ENCODE data around the gene OR8D4. TPM values are rescaled to one million over a fixed set of nuclear protein-coding genes. Genes with fewer than 3 reads are reported as not detected.

The OR8D4 gene
- total and polyA plus RNA-seq, 10 of the 15 experiments (the other 5 are each of a cell fraction or from before 2014, with no cell fraction given): not detected

- no peak within 1 kb of the TSS for H3K27ac ChIP-seq (ENCODE audit: control insufficient read depth, insufficient read depth)
- H3K4me1 ChIP-seq (ENCODE audit: control insufficient read depth, insufficient read depth, low read length): no peaks in the 10 kb centered on the region
- ChIA-PET POLR2A (no interaction called here), CTCF (no interaction called here), SMC1A (ENCODE audit: uncharacterized antibody, unreplicated experiment) (no interaction called here), RAD21 (ENCODE audit: unreplicated experiment) (no interaction called here)
- WGBS (ENCODE audit: insufficient coverage, insufficient replicate concordance, low lambda C conversion rate, missing lambda C conversion rate): 14% methylated on average over 3 of the region's 3 CpGs
- no peaks in the 10 kb centered on the region; a peak in 1 of 4 replicates for H3K27me3 ChIP-seq (replicated peaks in 1 of 2; ENCODE audit: control insufficient read depth in 2 of 2, insufficient read depth in 2 of 2, low read length in 1 of 2)
- H3K4me2 ChIP-seq (ENCODE audit: control insufficient read depth, insufficient read depth): no peak within 1 kb of the TSS
- intact Hi-C loops (cut with micrococcal nuclease; ENCODE audit: unreplicated experiment) (no loop called here), in situ Hi-C loops (cut with MboI) (no loop called here)
- H3K4me3 ChIP-seq: no peak within 1 kb of the TSS
- ATAC-seq: no peak
- no peaks in the 10 kb centered on the region for H4K20me1 ChIP-seq (ENCODE audit: control insufficient read depth, insufficient read depth)
- H2AFZ ChIP-seq (ENCODE audit: control insufficient read depth, low read depth, low read length): no peak within 1 kb of the TSS
- no peak for FAIRE-seq
- no peak within 1 kb of the TSS for H3K9ac ChIP-seq (ENCODE audit: control insufficient read depth, insufficient read depth, low read length)
- no TSS peak for BruUV-seq (replicated peaks)
- H3K36me3 ChIP-seq (ENCODE audit: control insufficient read depth in 2 of 2, insufficient read depth in 2 of 2, low read length in 1 of 2): no peaks in the 10 kb centered on the region
- no peaks in the 10 kb centered on the region for H3K79me2 ChIP-seq (ENCODE audit: control insufficient read depth, insufficient read depth, low read length)
- DNase-seq (ENCODE audit: low read depth, low spot score): no peak
- TF ChIP-seq MYC (IDR thresholded peaks at IDR 0.05; ENCODE audit: insufficient read depth, insufficient read length, insufficient replicate concordance, low read length, severe bottlenecking): no peak
- TF ChIP-seq ASH2L (IDR thresholded peaks at IDR 0.05; ENCODE audit: borderline replicate concordance, low read depth): no peak
- no peak for TF ChIP-seq PKNOX1 (IDR thresholded peaks at IDR 0.05)
- TF ChIP-seq NFYA (IDR thresholded peaks at IDR 0.05; ENCODE audit: borderline replicate concordance, low read depth, low read length): no peak
- no peak for TF ChIP-seq NR2C1 (IDR thresholded peaks at IDR 0.05)
- no peak for TF ChIP-seq NR2F1 (conservative IDR thresholded peaks at IDR 0.05)
- TF ChIP-seq KLF5 (IDR thresholded peaks at IDR 0.05; ENCODE audit: partially characterized antibody): no peak
- TF ChIP-seq BMI1 (IDR thresholded peaks at IDR 0.05; ENCODE audit: borderline replicate concordance): no peak
- TF ChIP-seq CBX5 (IDR thresholded peaks at IDR 0.05; ENCODE audit: low read depth): no peak
- TF ChIP-seq POLR2AphosphoS2 (IDR thresholded peaks at IDR 0.05; ENCODE audit: low read depth, low read length): no peak
- TF ChIP-seq HDGF (IDR thresholded peaks at IDR 0.05): no peak
- no peak for TF ChIP-seq ESRRA (IDR thresholded peaks at IDR 0.05; ENCODE audit: low read length)
- TF ChIP-seq HDAC6 (IDR thresholded peaks at IDR 0.05; ENCODE audit: unreplicated experiment): no peak
- TF ChIP-seq TCF12 (IDR thresholded peaks at IDR 0.05; ENCODE audit: low read depth, low read length): no peak
- no peak for TF ChIP-seq ZNF687 (IDR thresholded peaks at IDR 0.05)
- TF ChIP-seq RUNX3 (IDR thresholded peaks at IDR 0.05; ENCODE audit: low read length): no peak
- H3K9me3 ChIP-seq (replicated peaks; ENCODE audit: control insufficient read depth, insufficient read depth, low read length): no peaks in the 10 kb centered on the region
Measured at GRCh38 chr11:123885570-123885969, 16.4 kb upstream of the OR8D4 start, which contains the start of gene TMEM225. Gene TMEM225, minus strand, starts transcription at chr11:123885670. Its CDS starts 245 bp downstream, at chr11:123885425.

All from GM12878 (cell line).